Measurements from ENCODE around the gene ABCA13.
"Not testable (repeated sequence)": the region's sequence is repeated elsewhere in the genome, so short reads cannot be mapped to it uniquely, and the experiment has no call there.

ABCA13 gene

DNA sequence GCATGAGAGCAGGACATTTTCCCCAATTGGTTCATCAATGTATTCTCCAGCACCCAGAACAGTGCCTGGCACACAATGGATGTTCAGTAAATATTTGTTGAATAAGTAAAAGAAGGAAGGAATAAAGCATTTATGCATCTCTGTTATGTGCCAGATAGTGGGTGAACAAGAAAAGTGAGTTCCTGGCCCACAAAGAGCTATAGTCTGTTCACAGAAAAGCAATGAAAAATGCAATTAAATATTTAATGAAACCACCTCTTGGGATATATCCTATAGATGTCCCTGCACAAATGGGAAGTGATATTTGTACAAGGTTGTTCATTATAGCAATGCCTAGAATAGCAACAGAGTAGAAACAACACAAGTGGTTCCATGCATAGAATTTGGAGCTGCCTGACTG, 2.1 kb downstream of the ABCA13 start:
- DNase-seq: no peak

DNA sequence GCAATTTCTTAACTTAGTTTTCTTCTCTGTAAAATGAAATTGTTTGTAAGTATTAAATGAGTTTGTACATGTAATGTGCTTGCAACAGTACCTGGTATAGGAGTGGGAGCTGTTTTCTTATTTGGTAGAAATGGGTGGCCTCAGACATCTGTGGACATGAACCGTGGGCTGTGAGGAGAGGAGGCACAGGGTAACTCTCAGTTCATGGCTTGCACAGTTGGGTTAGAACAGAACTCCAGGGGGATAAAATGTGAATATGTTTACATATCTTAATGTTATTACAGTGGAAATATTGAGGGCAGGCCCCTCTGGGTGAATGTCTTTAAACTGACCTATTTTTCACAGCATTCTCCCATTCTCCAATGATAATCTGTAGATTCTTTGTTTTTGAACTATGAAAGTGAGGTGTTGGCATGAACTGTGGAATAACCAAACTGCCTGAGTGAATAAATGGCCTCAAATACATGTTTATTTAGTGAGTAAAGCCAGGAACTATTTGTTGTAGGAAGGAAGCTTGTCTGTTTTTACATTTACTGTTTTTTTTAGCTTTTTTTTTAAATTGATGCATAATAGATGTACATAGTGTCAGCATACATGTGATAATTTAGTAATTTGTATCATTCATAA, 2.6 kb downstream of the ABCA13 start:
- DNase-seq: no peak

DNA sequence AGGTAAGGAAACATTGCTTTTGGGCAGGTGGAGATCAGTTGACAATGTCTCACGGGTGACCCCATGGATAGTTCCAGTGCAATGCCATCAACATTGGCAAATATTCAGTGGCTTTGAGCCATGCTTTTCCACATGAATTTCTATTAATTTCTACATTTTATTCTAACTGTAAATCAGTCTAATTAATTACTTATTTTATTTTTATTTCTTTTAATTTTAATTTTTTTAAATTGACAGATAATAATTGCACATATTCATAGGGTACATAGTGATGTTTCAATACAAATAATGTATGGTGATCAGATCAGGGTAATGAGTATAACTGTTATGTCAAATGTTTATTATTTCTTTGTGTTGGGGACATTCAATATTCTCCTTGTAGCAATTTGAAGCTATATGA, 3.8 kb downstream of the ABCA13 start:
- no peak for DNase-seq

DNA sequence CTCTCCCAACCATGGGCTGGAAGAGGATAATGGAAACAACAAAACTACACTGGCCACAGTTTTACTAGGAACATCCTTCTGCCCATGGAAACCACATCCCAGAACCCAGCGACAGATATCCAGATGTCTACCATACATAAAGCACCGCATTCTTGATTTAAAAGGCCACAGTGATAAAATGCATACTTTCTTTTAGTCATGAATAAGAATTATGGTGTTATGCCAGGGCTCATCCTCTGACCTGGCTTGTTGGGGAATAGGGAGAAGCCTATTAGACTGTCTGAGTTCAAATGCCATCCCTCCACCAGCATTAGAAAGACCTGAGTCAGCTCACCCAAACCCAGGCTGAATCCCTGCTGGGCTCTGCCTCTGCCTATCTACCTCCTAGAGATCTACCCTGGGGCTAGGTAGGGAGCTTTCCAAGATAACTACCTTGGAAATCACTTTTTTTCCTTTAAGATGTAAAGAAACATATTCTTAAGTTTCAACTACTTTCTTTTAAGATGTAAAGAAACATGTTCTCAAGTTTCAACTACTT, 5.2 kb downstream of the ABCA13 start:
- DNase-seq: no peak

DNA sequence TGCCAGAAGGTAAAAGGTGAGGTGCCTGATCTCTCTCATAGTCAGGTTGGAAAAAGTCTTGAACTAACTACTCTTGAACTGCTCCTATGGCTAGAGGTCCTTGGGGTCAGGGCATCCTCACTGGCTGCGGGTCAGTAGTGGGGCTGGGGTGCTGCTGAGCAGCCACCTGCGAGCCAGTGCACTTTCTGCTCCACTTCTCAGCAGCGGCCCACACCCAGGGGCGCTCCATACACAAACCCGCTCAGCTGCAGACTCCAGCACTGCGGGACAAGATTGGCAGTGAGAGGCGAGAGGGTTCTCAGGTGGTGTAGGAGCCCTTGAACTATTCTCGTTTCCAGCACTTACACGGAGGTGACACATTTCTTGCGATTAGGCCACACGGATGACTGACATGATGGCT, 6.0 kb downstream of the ABCA13 start:
- no peak for DNase-seq

DNA sequence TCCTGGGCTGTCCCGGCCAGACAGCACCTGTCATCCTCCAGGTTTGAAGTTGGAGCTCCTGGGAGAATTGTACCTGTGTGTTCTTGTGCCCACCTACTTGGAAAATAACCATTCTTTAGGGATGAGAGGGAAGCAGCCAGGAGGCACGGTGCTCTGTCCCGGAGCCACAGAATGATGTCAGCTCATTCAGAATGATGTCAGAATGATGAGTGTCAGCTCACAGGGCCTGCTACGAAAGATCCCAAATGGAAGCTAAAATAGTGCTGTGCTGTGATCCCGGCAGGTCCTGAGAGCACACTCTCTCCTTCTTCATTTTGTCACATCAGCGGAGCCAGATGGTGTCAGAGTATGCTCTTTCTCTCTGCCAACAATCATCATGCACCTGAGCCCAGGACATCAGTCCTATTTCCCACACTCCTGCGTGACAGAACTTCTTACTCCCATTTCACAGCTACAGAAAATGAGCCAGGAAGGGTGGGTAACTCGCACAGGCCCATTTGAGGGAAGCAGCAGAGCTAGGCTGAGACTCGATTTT, 8.3 kb downstream of the ABCA13 start:
- DNase-seq: no peak

DNA sequence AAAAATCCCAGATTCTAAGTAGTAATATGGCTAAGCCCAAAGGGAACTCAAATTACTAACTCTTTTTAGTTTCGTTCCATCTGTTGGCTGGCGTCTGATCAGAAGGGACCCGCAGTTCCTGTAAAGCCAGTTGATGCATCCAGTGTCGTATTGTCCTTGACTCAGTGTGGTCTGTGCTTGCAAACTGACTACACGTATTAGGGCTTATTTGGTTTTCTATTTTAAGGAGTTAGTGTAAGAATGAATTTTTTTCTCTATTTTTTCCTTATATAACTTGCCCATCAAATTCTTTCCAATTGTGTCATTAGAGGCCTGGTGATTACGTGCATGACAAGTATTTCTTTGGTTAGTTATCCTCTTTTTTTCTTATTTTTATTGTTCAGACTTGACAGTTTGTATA, 9.7 kb downstream of the ABCA13 start:
- no peak for DNase-seq

DNA sequence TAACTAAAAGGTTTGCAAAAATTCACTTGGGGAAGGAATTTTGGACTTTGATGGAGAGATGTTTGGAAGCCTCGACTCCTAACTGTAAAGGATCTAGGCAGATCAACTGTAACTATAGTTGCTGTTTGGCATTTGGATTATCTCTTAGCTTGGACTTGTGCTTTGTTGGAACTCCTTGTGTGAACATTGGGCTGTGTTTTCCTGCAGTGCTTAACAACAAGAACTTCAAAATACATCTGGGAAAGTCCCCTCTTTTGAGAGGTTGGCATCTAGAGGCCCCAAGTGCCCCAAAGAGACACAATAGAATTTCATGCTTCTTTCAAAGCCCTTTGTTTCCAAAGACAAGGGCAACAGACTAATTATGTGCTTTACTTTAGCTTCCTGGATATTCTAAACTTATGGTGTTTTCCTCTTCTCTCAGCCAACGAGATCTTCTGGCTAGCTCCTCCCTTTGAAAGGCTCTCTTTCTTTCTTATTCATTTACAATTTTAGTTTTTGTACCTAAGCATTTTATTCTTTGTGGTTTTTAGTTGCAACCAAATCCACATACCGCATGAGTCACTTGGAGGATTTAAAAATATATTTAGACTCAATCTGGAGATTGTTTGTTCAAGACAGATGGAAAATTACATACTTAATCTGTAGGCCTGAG, 11.6 kb downstream of the ABCA13 start:
- DNase-seq: no peak

DNA sequence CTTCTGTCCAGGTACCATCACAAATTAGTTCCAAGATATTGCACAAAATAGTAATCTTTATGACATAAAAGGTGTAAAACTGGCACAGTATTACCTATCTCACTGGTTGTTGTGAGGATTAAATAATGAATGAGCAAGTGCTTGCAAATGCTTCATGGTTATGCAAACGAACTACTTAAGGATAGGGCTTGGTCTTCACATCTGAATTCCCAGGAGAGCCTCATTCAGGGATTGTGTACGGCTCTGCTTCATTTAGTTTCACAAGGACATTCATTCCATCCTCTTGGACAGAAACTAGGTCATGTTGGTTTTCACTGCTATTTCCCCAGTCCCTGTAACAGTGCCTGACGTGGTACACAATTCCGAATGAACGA, 12.1 kb downstream of the ABCA13 start:
- DNase-seq: no peak

DNA sequence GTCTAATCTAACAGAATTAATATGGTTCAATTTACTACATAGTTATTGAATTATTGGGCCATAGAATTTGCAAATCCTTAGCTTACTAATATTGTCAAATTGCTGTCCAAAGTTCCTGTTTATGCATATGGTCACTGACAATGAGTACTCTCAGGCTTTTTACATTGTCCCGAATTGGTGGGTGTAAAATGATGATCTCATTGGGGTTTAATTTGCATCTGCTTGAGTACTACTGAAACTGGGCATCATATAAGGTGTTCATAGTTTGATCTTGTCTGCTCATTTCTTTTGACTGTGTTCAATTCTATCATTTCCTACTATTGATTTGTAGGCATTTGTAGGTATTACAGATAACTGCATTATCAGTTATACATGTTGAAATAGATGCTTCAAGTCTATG, 12.7 kb downstream of the ABCA13 start:
- DNase-seq: no peak

DNA sequence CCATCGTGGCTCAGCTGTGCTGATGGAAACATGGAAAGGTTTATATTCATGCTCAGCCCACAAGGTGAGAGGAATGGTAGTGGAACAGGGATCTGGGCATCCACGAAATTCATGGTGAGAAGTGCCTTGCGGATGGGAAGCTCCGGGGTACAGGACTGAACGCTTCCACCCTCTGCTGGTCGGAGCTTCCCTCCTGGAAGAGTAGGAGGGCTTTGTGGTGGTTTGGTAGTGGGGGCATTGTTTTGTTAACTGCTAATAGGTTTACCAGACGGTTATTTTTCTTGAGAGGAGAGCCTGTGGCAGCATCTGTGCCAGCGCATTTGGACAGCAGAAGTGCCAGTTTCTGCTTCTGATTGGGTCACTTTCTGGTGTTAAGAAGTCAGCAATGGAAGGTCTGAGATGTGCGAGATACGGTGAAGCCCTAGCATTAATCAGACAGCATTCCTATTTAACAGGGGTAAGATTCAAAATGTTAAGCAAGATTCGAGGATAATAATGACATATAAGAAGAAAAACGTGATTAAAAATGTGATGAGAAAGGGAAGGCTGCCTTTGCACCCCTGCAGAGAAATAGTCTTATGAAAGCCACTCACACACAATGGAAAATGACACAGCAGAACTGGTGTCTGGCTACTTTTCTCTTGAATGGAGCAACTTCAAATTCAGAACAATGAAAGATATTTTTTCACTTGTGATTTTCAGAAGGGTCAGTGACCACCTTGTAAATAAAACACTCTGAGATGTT, 17.7 kb downstream of the ABCA13 start:
- no peak for DNase-seq

DNA sequence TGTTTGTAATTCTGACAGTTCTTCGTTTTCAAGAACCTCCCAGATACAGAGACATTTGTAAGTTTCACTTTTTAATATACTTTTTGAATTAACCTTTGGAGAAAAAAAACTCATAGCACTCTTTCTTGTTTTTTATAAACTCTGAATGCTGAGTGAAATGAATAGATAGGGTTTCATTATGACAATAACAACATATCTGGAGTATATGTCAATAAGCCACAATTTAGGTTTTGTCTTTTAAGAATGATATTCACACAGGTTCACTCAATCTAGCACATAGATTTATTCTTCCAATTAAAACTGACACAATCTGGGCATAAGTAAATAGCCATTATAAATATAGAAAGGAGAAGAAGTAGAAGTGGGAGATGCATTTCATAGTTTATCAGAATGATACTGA, 21.7 kb downstream of the ABCA13 start:
- no peak for DNase-seq

DNA sequence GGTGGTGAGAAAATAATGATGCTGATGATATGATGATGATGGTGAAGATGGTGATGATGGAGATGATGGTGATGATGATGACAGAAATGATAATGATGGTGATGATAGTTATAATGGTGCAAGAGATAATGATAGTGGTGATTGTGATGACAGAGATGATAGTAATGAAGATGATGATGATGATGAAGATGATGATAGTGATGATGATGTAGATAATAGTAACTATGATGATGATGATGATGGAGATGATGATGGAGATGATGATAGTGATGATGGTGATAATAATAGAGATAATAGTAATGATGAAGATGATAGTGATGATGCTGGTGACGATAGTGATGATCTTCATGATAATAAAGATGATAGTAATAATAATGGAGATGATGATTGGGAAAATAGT, 22.2 kb downstream of the ABCA13 start:
- no peak for DNase-seq

DNA sequence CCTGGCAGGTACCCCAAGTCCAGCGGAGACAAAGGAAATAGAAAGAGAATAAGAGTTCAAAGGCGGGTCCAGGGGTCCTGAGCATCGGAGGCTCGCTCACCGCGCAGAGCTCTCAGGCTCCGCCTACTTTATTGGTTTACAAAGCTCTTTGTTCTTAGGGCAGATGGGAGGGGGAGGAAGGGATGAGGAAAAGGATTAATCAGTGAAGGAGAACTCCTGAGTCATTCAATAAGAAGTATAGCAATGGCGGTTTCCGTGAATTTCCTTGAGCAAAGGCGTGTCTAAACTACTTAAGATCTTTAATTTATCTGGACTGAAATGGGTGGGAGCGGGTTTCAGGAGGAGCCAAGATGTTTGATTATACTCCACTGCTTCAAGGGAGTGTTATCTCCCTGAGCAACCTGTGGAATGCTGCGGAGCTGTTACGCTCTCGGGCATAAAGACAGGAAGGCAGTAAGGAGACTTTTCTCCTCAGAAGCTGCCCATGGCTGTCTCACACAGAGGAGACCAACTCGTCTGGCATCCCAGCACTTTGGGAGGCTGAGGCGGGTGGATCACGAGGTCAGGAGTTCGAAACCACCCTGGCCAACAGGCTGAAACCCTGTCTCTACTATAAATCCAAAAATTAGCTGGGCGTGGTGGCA, 29.8 kb downstream of the ABCA13 start:
- not testable (repeated sequence) for DNase-seq

DNA sequence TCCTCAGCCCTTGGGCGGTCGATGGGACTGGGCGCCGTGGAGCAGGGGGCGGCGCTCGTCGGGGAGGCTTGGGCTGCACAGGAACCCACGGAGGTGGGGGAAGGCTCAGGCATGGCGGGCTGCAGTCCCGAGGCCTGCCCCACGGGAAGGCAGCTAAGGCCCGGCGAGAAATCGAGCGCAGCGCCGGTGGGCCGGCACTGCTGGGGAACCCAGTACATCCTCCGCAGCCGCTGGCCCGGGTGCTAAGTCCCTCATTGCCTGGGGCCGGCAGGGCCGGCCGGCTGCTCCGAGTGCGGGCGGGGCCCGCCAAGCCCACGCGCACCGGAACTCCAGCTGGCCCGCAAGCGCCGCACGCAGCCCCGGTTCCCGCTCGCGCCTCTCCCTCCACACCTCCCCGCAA, 31.7 kb downstream of the ABCA13 start:
- not testable (repeated sequence) for DNase-seq

DNA sequence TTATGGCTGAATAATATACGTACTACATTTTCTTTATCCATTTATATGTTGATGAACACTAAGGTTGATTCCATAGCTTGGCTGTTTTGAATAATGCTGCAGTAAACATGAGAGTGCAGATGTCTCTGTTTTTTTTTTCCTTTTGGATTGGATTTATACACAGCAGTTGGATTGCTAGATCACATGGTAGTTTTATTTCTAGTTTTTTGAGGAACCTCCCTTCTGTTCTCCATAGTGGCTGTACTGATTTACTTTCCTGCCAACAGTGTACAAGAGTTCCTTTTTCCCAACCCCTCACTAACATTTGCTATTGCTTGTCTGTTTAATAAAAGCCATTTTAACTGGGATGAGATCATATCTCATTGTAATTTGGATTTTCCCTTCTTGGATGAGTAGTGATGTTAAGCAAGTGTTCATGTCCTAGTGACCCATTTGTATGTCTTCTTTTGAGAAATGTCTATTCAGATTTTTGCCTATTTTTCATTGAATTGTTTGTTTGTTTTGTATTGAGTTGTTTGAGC, 36.0 kb downstream of the ABCA13 start:
- no peak for DNase-seq

DNA sequence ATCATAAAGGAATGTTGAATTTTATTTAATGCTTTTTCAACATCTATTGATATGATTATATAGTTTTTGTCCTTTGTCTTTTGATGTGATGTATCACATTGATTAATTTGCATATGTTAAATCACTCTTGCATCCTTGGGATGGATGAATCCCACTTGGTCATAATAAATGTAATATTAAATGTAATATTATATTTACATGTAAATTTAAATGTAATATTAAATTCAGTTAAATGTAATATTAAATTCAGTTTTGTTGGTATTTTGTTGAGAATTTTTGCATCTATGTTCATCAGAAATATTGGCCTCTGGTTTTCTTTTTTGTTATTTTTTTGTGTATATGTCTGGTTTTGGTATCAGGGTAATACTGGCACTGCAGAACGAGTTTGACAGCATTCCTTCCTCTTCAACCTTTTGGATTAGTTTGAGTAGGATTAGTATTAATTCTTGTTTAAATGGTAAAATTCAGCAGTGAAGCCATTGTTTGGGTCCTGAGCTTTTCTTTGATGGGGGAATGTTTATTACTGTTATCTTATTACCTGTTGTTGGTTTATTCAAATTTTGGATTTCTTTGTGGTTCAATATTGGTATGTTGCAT, 37.8 kb downstream of the ABCA13 start:
- no peak for DNase-seq

DNA sequence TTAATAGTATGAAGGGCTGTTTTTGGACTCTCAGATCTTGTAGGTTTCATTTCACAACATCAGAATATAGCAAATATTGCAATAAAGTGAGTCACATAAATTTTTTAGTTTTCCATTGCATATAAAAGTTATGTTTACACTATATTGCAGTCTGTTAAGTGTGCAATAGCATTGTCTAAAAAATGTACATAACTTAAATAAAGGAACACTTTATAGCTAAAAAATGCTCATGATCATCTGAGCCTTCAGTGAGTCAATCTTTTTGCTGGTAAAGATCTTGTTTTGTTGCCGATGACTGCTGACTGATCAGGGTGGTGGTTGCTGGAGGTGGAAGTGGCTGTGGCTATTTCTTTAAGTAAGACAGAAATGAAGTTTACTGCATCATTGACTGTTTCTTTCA, 42.0 kb downstream of the ABCA13 start:
- no peak for DNase-seq

DNA sequence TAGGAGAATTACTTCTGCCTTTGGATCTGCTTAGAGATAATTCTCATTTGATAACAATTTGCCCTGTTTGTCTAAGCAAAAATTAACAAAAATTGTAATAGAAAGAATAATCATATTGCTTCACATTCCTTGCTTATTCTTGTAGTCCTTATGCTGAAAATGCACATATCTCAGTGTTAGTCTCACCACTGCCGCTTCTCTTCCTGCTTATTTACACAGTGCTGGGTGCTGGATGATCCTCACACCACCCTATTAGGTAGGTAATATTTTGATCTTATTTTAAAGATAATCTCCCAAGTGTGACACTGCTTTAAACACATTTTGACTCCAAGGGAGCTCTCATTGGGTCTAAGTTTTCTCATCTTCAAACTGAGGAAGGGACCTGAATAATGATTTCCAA, 46.0 kb downstream of the ABCA13 start:
- DNase-seq: no peak

DNA sequence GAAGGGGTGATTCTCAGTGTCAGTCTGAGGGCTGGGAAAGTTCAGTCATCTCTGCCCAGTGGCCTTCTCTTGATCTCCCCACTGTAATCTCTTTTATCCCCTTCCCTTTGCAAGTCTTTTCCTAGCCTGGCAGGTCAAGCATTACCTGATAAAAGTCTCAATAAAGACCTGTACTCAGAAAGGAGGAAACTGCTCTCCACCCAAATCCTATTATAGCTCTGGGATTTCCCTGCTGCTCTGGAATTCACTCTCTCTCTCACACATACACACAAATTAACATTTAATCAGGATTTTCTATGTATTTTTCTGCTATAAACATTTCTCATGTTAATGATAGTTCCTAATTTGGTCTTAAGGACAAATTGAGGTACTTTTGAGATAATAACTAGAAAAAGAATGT, 46.5 kb downstream of the ABCA13 start:
- no peak for DNase-seq

DNA sequence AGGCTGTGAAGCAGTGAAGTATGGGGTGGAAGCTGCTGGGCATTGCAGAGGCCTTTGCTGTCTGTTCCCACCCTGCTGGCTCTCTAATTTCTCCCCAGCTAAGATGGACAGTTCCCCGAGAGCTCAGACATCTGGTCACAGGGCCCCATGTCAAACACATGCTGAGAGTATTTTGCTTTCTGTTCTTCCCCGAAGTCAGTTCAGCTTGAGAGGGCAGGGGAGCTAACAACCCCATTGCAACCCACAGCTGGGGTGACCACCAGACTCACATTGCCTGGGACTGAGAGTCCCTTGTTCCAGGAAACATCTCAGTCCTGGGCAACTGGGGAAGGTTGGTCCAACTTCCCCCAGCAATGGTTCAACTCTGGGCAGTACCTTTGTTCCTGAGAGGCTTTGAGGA, 52.8 kb downstream of the ABCA13 start:
- no peak for DNase-seq
